Measurements from ENCODE around the gene ADRM1. TPM values are rescaled to one million over a fixed set of nuclear protein-coding genes. Genes with fewer than 3 reads are reported as not detected.

Gene ADRM1
- total RNA-seq, 2 donors from 2014 or later, result 171 to 178 TPM

DNA sequence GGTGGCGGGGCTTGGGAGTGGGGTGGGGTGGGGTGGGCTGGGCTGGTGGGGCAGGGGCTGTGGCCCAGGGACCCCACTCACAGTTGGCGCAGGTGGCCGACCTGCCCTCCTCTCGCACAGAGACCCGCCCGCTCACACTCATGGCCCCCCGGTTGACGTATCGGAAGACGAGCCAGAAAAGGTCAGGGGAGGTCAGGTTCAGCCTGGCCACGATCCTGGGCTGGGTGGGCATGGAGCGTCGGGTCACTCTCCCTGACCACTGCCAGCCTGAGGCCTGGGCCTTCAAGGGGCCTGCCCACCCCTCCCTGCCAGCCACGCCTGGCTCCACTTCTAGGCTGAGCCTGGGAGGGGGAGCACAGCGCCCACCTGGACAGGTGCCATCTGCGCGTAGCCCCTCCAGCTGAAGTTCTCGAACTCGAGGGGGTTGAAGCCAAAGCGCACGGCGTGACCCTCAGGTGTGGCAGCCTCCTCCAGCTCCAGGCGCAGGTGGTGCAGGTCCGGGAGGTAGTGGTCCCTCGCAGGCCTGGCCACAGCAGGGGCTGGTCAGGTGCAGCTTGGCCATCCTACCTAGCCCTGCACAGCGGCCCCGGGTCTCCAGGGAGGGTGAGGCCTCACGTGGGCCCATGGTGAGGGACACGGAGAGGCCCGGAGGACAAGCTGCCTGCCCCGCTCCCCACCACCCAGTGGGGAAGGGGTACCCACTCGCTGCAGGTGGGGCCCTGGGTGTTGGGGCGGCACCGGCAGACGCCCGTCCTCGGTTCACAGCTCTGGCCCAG lies 31.2 kb downstream of the ADRM1 start:
- Mint-ChIP-seq H3K4me3 (no peak overlapping the region), H3K9me3 (no peaks in the 10 kb centered on the region), H3K27me3 (no peaks in the 10 kb centered on the region), H3K27ac (no peak overlapping the region), H3K4me1 (ENCODE audit: low read depth in 2 of 2) (no peaks in the 10 kb centered on the region), H3K36me3 (no peaks in the 10 kb centered on the region)
- DNase-seq (ENCODE audit: low spot score) (no peak), ATAC-seq (no peak)

DNA sequence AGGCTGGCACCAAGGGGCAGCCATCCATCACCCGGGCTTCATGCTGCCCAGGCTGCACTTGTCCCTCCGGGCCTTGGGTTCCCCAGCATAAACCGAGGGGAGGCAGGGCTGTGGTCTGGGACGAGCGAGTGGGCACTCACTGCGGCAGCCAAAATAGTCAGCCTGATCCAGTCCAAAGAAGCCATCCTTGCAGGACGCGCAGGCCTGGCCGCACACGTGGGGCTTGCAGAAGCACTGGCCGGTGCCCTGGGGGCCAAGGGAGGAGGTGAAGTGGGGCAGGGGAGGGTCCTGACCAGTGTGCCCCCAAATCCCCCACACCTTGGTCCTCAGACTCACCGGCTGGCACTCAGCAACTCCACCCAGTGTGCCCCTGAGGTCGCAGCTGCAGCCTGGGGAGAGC lies 32.1 kb downstream of the ADRM1 start:
- no peak for ATAC-seq
- no peaks in the 10 kb centered on the region for H3K4me1 Mint-ChIP-seq (ENCODE audit: low read depth in 2 of 2)
- H3K36me3 Mint-ChIP-seq, result no peaks in the 10 kb centered on the region
- no peaks in the 10 kb centered on the region for H3K9me3 Mint-ChIP-seq
- DNase-seq (ENCODE audit: low spot score), result no peak
- H3K4me3 Mint-ChIP-seq, result no peak overlapping the region
- H3K27ac Mint-ChIP-seq, result no peak overlapping the region
- peaks cover 6 to 7% of the 10 kb centered on the region in 2 donors for H3K27me3 Mint-ChIP-seq

DNA sequence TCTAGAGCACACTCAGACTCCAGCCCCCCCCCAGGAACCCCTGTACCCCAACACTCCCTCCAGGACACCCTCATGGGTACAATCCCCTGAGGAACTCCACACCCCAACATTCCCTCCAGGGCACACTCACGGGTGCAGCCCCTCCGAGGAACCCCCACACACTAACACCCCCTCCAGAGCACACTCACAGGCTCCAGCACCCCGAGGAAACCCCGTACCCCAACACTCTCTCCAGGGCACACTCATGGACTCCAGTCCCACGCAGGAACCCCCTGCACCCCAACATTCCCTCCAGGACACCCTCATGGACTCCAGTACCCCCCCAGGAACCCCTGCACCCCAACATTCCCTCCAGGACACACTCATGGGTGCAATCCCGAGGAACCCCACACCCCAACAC lies 32.7 kb downstream of the ADRM1 start:
- DNase-seq (ENCODE audit: low spot score) (no peak), ATAC-seq (no peak)
- no peaks in the 10 kb centered on the region for H3K9me3 Mint-ChIP-seq
- no peaks in the 10 kb centered on the region for H3K36me3 Mint-ChIP-seq
- no peaks in the 10 kb centered on the region for H3K4me1 Mint-ChIP-seq (ENCODE audit: low read depth in 2 of 2)
- peaks cover 8 to 9% of the 10 kb centered on the region in 2 donors for H3K27me3 Mint-ChIP-seq
- H3K27ac Mint-ChIP-seq, result no peak overlapping the region
- H3K4me3 Mint-ChIP-seq, result no peak overlapping the region

DNA sequence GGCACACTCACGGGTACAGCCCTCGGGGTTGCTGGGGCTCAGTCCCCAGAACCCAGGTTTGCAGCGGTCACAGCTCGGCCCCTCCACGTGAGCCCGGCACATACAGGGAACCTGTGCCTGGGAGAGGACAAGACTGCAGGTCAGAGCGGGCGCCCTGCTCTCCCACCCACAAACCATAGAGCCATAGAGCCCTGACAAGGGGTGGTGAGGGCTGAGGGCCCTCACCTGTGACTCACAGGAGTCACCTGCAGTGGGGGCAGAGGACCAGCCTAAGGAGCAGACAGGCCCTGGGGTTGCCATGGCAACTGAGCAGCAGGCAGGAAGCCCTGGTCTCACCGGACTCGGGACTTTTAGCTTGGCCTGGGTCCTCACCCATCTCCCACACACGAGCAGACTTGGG lies 33.5 kb downstream of the ADRM1 start:
- ATAC-seq (no peak), DNase-seq (ENCODE audit: low spot score) (peak; percentile 45)
- Mint-ChIP-seq H3K27ac (no peak overlapping the region), H3K27me3 (peaks cover 8 to 9% of the 10 kb centered on the region in 2 donors), H3K36me3 (no peaks in the 10 kb centered on the region), H3K9me3 (no peaks in the 10 kb centered on the region), H3K4me3 (no peak overlapping the region), H3K4me1 (ENCODE audit: low read depth in 2 of 2) (no peaks in the 10 kb centered on the region)

DNA sequence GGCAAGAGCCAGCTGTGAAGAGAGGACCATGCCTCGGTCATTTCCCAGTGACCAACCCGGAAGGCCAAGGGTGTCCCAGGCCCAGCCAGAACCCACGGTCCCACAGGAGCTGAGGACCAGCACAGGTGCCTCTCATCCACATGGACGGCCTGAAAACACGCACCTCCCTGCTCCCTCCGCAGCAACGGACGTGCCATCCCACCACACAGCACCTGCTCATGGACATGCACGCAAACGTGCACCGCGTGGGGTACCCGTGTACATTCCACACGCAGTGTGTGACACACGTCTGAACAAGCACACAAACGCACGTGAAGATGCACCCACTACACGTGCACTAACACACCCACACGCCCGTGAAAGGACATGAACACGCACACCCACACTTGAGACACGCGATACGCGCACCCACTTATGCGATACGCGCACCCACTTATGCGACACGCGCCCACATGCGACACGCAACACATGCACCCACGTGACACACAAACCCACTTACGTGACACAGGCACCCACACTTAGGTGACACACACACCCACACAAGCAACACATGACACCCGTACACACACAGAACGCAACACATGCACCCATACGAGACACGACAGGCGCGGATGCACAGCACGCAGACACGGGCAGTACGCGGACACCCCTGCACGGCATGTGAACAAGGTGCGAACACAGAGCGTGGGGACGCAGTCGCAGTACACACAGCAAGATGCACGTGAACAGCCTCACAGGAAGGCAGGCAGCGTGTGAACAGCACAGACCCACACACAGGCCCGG lies 34.2 kb downstream of the ADRM1 start:
- DNase-seq (ENCODE audit: low spot score) (peak; percentile 44), ATAC-seq (peak in 1 of 2 donors; percentile 7)
- H3K4me1 Mint-ChIP-seq (ENCODE audit: low read depth in 2 of 2), result no peaks in the 10 kb centered on the region
- H3K9me3 Mint-ChIP-seq, result no peaks in the 10 kb centered on the region
- H3K27me3 Mint-ChIP-seq, result peaks cover 8 to 9% of the 10 kb centered on the region in 2 donors
- no peaks in the 10 kb centered on the region for H3K36me3 Mint-ChIP-seq
- H3K4me3 Mint-ChIP-seq, result no peak overlapping the region
- H3K27ac Mint-ChIP-seq, result no peak overlapping the region

DNA sequence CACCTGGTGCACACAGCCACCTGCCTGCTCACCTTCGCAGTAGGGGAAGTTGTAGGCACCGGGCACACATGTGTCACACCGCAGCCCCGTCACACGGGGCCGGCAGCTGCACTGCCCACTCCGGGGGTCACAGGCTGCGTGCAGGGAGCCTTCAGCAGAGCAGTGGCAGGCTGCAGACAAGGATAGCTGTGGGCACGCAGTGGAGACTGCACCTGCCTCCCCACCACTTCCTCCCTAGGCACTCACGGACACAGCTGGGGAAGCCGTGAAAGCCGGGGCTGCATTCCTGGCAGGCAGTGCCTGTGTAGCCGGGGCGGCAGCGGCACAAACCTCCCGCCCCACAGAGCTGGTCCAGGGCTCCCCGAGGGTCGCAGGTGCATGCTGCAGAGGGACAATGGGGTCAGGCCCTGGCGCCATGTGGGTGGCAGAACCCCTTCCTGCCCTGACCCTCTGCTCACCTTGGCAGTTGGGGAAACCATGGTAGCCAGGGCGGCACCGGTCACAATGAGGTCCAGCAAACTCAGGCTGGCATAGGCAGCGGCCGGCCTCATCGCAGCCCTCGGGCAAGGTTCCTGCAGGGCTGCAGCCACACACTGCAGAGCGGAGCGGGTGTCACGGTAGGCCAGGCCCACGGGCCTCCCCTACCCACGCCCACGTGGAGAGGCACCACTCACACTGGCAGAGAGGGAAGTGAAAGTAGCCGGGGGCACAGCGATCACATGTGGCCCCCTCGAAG lies 34.9 kb downstream of the ADRM1 start:
- no peak for DNase-seq (ENCODE audit: low spot score)
- no peak overlapping the region for H3K4me3 Mint-ChIP-seq
- H3K4me1 Mint-ChIP-seq (ENCODE audit: low read depth in 2 of 2), result no peaks in the 10 kb centered on the region
- peak; percentile 11 to 21 for ATAC-seq
- no peaks in the 10 kb centered on the region for H3K9me3 Mint-ChIP-seq
- no peaks in the 10 kb centered on the region for H3K36me3 Mint-ChIP-seq
- peaks cover 8 to 9% of the 10 kb centered on the region in 2 donors for H3K27me3 Mint-ChIP-seq
- no peak overlapping the region for H3K27ac Mint-ChIP-seq

DNA sequence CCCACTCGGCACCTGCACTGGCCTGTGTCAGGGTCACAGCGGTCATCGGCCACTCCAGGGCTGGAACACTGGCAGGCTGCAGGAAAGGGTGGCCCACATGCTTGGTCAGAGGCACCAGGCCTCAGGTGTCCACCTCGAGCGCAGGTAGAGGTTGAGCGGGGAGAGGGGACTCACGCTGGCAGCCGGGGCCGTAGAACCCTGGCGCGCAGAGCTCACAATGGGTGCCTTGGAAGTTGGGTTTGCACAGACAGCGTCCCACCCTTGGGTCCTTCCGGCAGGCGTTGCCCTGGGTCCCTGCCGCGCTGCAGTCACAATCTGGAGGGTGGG lies 35.5 kb downstream of the ADRM1 start:
- Mint-ChIP-seq H3K27ac (no peak overlapping the region), H3K4me3 (no peak overlapping the region), H3K27me3 (peaks cover 9 to 11% of the 10 kb centered on the region in 2 donors), H3K9me3 (no peaks in the 10 kb centered on the region), H3K36me3 (no peaks in the 10 kb centered on the region), H3K4me1 (ENCODE audit: low read depth in 2 of 2) (no peaks in the 10 kb centered on the region)
- DNase-seq (ENCODE audit: low spot score) (no peak), ATAC-seq (peak in 1 of 2 donors; percentile 17)

DNA sequence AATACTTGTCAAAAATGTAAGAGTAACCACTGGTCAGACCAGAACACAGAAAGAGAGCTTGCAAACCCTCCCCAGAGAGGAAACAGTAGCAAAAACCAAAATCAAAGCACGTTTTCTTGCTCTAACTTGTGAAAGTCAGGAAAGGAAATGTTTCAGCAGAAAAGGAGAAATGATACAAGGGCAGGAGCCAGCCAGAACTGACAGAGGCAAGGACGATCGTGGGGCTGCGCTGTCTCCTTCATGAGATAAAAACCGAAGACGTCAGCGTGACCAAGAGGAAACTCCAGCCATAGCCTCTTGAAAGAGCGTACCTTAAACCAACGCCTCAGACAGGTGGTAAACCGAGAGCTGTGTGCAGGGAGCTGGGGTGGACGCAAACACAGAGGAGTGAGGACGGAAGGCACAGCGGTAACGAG lies 36.9 kb downstream of the ADRM1 start:
- H3K27ac Mint-ChIP-seq, result no peak overlapping the region
- peaks cover 9 to 11% of the 10 kb centered on the region in 2 donors for H3K27me3 Mint-ChIP-seq
- DNase-seq (ENCODE audit: low spot score) (no peak), ATAC-seq (no peak)
- no peaks in the 10 kb centered on the region for H3K4me1 Mint-ChIP-seq (ENCODE audit: low read depth in 2 of 2)
- no peaks in the 10 kb centered on the region for H3K36me3 Mint-ChIP-seq
- H3K4me3 Mint-ChIP-seq, result no peak overlapping the region
- no peaks in the 10 kb centered on the region for H3K9me3 Mint-ChIP-seq

DNA sequence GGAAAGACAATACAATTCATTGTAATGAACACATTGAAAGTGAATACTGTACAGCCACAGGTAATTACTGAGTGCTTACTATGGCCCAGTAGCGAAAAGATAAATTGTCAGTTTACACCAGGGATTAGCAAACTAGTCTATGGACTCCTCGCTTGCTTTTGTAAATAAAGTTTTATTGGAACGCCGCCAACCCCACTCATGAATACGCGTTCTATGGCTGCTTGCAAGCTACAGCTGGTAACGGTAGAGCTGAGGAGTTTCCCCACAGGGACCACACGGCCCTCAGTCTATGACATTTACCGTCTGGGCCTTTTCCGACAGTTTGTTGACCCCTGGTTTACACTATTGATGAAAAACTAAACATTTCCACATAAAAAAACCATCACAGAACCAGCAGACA lies 40.1 kb downstream of the ADRM1 start:
- H3K27me3 Mint-ChIP-seq, result peaks cover 9 to 11% of the 10 kb centered on the region in 2 donors
- no peaks in the 10 kb centered on the region for H3K4me1 Mint-ChIP-seq (ENCODE audit: low read depth in 2 of 2)
- no peak overlapping the region for H3K27ac Mint-ChIP-seq
- H3K9me3 Mint-ChIP-seq, result no peaks in the 10 kb centered on the region
- H3K4me3 Mint-ChIP-seq, result no peak overlapping the region
- ATAC-seq, result no peak
- H3K36me3 Mint-ChIP-seq, result no peaks in the 10 kb centered on the region
- no peak for DNase-seq (ENCODE audit: low spot score)

DNA sequence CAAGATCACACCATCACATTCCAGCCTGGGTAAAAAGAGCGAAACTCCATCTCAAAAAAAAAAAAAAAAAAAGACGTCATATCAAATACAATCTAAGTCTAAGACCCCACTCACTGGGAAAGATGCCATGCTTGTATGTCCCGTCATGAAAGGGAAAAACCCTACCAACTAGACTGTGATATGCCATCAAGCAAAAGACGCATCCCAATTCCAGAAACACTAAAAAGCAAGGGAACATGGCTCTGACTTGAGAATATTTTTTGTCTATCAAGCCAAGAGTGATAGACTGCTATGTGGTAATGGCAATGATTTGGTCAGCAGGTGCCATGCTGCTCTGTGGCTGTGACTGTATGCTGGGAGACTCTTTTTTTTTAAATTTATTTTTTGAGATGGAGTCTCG lies 41.3 kb downstream of the ADRM1 start:
- no peak overlapping the region for H3K4me3 Mint-ChIP-seq
- ATAC-seq, result no peak
- H3K27ac Mint-ChIP-seq, result no peak overlapping the region
- peaks cover 4% of the 10 kb centered on the region for H3K9me3 Mint-ChIP-seq
- H3K4me1 Mint-ChIP-seq (ENCODE audit: low read depth in 2 of 2), result no peaks in the 10 kb centered on the region
- peaks cover 7% of the 10 kb centered on the region for H3K36me3 Mint-ChIP-seq
- peaks cover 9 to 13% of the 10 kb centered on the region in 2 donors for H3K27me3 Mint-ChIP-seq
- no peak for DNase-seq (ENCODE audit: low spot score)

DNA sequence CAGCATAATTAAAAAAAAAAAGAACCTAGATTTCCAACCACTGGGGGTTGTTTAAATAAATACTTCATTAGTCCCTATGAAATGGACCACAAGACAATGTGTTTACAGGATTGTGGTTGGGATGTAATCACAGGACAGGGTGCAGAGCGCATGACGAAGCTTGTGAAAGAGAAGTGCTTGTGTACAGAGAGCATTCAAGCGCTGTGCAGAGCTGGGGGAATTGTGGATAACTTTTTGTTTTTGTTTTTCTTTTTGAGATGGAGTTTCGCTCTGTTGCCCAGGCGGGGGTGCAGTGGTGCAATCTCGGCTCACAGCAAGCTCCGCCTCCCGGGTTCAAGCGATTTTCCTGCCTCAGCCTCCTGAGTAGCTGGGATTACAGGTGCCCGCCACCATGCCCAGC lies 42.0 kb downstream of the ADRM1 start:
- H3K4me3 Mint-ChIP-seq, result no peak overlapping the region
- peaks cover 3 to 9% of the 10 kb centered on the region in 2 donors for H3K27me3 Mint-ChIP-seq
- H3K27ac Mint-ChIP-seq, result no peak overlapping the region
- H3K36me3 Mint-ChIP-seq, result peaks cover 7% of the 10 kb centered on the region
- H3K9me3 Mint-ChIP-seq, result peaks cover 7% of the 10 kb centered on the region
- no peaks in the 10 kb centered on the region for H3K4me1 Mint-ChIP-seq (ENCODE audit: low read depth in 2 of 2)
- ATAC-seq (no peak), DNase-seq (ENCODE audit: low spot score) (no peak)

DNA sequence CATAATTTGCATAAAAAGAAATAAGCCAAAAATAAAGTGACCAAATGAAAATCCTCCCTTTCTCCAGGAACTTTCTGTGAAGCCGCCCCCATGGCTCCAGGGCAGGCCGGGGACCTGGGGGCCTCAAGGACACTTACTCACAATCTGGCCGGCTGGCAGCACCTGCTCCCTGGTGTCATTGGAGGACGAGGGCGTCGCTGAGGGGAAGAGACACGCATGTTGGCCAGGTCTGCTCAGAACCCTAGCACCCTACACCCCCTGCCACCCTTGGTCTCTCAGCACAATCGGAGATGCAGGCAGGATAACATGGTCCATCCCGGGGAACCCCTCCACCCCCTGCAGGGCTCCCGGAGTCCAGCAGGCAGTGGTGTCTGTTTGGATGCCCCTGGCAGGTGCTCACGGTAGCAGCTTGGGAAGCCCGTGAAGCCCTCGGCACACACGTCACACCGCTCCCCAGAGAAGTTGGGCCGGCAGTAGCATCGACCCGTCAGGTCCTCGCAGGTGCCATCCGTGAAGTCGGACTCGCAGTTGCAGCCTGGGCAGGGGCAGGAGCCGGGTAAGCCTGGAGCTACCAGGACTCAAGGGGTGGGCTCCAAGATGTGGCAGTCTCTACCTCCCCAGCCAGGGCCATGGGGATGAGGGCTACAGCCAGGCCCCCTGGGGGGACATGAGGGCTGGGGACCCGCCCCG lies 43.0 kb downstream of the ADRM1 start:
- H3K27me3 Mint-ChIP-seq, result peaks cover 0 to 5% of the 10 kb centered on the region in 2 donors
- H3K4me3 Mint-ChIP-seq, result no peak overlapping the region
- H3K4me1 Mint-ChIP-seq (ENCODE audit: low read depth in 2 of 2), result no peaks in the 10 kb centered on the region
- peaks cover 7% of the 10 kb centered on the region for H3K9me3 Mint-ChIP-seq
- ATAC-seq (peak in 1 of 2 donors; percentile 57), DNase-seq (ENCODE audit: low spot score) (no peak)
- H3K27ac Mint-ChIP-seq, result no peak overlapping the region
- peaks cover 7% of the 10 kb centered on the region for H3K36me3 Mint-ChIP-seq

DNA sequence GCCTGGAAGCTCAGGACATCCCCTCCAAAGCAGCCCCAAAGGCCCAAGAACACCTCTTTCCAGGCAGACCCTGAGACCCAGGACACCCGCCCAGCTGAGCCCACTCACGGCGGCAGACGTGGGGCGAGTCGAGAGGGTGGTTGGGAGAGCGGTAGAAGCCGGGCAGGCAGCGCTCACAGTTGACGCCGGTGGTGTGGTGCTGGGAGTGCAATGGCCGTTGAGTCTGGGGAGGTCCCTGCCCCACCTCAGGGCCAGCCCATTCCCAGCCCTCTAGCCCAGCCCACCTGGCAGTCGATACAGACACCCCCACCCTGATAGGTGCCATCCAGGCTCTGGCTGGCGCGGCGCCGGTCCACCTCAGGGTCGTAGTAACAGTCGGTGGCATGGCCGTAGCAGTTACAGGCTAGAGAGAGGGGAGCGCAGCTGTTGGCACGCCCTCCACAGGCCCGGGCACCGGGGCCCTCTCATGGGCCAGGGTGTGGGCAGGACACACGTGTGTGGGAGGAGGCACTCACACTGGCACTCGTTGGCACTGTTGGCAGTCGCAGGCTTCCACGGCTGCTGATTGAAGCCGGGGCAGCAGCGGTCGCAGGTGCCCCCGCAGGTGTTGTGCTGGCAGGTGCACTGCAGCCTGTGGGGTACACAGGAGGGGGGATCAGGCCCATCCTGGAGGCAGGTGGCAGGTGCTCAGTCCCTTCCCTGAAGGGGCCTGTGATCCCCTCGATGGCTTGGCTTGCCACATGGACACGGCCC lies 43.8 kb downstream of the ADRM1 start:
- peaks cover 7% of the 10 kb centered on the region for H3K36me3 Mint-ChIP-seq
- ATAC-seq (peak; percentile 25 to 30), DNase-seq (ENCODE audit: low spot score) (no peak)
- no peaks in the 10 kb centered on the region for H3K4me1 Mint-ChIP-seq (ENCODE audit: low read depth in 2 of 2)
- H3K4me3 Mint-ChIP-seq, result no peak overlapping the region
- H3K9me3 Mint-ChIP-seq, result peaks cover 7% of the 10 kb centered on the region
- no peak overlapping the region for H3K27ac Mint-ChIP-seq
- H3K27me3 Mint-ChIP-seq, result peaks cover 0 to 5% of the 10 kb centered on the region in 2 donors
